Measurements from ENCODE around the gene AP1M2.

The AP1M2 gene

DNA sequence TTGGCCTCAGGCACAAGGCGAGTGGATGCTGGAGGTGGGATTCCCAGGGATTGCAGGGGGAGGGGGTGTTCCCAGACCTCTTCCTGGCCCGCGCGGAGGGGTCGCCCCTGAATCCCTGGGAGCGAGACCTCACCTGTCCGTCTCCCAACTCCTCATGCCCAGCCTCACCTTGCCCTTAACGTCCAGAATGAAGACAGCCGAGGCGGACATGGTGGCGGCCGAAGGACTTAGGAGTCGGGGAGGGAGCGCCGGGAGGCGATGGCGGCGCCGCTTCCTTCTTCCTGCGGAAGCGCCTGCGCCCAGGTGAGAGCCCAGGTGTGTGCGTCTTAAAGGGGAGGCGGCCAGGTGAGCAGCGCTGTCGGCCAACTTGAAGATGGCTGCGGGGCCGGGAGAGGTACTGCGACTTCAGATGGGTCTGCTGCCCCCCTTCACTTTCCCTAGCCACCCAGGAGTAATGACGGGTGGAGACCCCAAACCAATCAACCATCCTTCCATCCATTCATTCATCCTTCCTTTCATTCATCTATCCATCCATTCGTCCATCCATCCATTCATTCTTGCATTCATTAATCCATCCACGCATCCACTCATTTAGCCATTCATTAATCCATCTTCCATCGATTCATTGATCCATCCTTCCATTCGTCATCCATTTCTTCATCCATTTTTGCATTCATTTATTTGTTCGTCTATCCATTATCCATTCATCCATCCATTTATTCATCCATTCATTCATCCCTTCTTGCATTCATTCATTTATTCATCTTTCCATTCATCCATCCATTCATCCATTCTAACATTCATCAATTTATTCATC lies at the start of gene AP1M2:
Gene AP1M2 (minus strand): TSS at position 291 of the 817 bp plus-strand sequence. CDS start 81 bp downstream, at position 210.
- DNase-seq, result no peak

DNA sequence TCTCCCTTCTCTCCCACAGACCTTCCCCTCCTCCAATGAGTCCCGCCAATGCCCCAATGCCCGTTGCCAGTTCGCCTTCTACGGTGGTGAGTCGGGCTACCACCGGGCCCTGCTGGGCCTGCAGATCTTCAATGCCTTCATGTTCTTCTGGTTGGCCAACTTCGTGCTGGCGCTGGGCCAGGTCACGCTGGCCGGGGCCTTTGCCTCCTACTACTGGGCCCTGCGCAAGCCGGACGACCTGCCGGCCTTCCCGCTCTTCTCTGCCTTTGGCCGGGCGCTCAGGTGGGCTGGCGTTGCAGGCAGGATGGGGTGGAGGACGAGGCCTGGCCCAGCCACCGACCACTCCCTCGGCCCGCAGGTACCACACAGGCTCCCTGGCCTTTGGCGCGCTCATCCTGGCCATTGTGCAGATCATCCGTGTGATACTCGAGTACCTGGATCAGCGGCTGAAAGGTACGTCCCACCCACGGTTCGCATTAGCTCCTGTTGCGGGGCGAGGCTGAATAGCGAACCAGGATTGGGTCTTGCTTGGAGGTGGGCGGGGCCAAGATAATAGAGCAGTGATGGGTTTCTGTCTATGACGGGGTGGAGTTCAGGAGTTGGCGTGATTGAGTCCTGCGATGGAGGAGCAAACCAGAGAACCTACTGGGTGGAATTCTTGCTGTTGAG lies 49.3 kb upstream of the AP1M2 start:
- DNase-seq, result no peak

DNA sequence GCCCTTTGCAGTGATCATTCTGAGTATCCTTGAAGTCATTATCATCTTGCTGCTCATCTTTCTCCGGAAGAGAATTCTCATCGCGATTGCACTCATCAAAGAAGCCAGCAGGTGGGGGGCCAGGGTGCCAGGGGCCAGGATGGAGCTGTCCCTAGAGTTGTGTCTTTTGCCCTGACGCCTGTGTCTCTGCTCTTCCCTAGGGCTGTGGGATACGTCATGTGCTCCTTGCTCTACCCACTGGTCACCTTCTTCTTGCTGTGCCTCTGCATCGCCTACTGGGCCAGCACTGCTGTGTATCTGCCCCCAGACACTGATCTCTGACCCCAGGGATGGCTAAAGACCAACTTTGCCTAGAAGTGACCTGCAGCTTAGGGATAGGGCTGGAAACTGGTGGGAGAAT lies 47.9 kb upstream of the AP1M2 start:
- no peak for DNase-seq

DNA sequence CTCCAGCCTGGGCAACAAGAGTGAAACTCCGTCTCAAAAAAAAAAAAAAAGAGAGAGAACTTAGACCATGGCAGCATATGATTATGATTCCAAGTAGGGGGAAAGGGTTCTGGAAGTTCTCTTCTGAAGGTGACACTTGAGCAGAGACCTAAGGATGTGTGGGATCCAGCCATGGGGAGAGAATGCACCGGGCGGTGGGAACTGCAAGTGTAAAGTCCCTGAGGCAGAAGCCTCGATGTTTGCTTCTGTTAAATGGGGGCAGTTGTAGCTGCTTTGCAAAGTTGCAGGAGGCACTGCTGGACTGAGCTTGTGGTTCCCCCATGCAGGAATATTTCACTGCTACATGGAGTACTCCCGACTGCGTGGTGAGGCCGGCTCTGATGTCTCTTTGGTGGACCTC lies 47.3 kb upstream of the AP1M2 start:
- DNase-seq, result no peak

DNA sequence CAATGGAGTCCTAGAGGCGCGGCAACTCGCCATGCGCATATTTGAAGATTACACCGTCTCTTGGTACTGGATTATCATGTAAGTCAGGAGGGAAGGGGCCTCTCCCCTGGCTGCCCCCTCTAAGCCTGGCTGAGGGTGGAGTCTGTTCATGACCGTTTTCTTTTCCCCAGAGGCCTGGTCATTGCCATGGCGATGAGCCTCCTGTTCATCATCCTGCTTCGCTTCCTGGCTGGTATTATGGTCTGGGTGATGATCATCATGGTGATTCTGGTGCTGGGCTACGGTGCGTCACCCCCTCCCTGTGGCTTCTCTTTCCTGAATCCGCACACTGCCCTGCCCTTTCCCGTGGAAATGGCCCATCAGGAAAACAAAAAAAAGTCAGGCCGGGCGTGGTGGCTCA lies 44.8 kb upstream of the AP1M2 start:
- DNase-seq, result no peak

DNA sequence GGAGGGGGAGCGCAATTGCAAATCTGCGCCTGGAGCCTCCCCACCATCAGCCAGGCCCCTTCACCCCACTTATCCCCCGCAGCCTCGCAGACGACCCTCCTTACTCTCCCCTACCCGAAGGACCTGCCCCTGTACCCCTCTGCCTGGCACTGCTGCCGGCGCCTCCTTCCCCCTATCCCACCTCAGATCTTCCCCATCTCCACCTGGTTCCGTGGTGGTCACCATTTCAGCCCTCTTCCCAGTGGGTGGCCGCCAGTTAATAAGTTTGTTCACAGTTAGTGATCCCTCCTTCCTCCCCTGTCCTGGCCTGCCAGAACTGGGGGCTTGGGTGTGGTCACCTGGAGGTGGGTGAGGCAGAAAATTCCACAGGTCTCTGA lies 38.6 kb upstream of the AP1M2 start:
- DNase-seq, result no peak

DNA sequence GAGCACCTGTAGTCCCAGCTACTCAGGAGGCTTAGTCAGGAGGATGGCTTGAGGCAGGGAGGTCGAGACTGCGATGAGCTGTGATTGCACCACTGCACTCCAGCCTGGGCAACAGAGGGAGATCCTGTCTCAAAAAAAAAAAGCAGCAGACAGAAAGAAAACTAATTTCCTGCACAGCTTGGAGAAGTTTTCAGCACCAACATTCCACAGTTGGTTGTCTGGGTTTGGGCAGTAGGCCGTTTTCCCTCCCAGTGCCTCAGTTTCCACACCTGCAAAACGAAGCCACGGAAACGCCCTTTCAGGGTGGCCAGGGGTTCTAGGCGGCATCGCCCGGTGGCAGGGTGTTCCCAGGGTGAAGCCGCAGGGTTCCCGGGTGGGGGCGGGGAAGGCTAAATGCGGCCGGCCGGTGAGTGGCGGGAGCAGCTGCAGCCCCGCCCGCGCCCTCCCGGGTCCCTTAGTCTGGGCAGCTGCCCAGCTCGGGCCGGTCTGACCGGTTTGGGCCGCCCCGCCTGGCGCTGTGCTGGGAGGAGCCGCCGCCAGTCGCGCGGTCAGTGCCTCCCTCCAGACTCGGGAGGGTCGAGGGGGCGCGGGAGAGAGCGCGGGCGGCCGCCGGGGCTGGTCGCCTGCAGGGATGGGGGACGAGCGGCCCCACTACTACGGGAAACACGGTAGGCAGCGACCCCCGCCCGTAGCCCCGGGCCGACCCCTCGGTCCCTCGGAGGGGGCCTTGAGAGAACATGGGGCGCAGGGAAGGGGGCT lies 38.1 kb upstream of the AP1M2 start, which contains the start of gene SLC44A2:
Gene SLC44A2 (plus strand): TSS at position 551 of the 759 bp plus-strand sequence. CDS start 81 bp downstream, at position 632.
- no peak for DNase-seq

DNA sequence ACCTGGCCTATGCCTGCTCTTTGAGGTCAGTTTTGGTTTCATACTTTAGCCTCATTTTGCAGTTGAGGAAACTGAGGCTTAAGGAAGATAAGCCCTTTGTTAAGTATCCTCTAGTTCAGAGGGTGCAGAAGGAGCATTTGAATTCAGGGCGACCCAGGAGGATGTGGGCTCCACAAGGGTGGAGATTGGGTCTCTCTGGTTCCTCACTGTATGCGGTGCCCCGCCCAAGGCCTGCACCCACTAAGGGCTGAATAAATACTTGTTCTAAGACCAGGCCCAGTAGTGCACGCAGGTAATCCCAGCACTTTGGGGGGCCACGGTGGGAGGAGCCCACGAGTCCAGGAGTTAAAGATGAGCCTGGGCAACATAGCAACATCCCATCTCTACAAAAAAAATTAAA lies 37.5 kb upstream of the AP1M2 start:
- DNase-seq, result no peak

DNA sequence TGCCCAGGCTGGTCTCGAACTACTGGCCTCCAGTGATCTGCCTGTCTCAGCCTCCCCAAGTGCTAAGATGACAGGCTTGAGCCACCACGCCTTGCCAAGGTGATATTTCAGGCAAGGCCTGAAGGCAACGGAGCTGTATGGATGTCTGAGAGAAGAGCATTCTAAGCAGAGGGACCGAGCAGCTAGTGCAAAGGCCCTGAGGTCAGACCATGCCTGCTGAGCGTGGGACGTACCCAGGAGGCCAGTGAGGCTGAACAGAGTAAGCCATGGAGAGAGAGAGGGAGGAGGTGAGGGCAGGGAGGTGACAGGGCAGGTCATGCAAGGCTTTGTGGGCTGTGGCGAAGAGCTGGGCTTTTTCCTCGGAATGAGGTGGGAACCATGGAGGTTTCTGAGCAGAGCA lies 34.9 kb upstream of the AP1M2 start:
- DNase-seq, result no peak

DNA sequence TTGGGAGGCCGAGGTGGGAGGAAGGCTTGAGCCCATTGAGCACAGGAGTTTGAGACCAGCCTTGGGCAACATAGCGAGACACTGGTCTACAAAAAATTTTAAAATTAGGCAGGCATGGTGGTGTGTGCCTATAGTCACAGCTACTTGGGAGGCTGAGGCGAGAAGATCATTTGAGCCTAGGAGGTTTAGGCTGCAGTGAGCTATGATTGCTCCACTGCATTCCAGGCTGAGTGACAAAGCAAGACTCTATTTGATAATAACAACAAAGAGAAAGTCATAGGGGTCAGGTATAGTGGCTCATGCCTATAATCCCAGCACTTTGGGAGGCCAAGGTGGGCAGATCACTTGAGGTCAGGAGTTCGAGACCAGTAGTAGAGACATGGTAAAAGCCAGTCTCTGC lies 33.7 kb upstream of the AP1M2 start:
- DNase-seq, result no peak

DNA sequence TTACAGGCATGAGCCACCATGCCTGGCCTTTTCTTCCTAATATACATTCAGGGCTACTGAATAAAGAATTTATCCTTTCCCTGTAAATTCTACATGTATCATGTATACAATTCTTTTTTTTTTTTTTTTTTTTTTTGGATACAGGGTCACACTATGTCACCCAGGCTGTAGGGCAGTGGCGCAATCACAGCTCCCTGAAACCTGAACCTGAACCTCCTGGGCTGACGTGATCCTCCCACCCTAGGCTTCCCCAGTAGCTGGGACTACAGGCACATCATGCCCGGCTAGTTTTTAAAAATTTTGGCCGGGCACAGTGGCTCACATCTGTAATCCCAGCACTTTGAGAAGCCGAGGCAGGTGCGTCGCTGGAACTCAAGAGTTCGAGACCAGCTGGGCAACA lies 31.7 kb upstream of the AP1M2 start:
- DNase-seq, result no peak

DNA sequence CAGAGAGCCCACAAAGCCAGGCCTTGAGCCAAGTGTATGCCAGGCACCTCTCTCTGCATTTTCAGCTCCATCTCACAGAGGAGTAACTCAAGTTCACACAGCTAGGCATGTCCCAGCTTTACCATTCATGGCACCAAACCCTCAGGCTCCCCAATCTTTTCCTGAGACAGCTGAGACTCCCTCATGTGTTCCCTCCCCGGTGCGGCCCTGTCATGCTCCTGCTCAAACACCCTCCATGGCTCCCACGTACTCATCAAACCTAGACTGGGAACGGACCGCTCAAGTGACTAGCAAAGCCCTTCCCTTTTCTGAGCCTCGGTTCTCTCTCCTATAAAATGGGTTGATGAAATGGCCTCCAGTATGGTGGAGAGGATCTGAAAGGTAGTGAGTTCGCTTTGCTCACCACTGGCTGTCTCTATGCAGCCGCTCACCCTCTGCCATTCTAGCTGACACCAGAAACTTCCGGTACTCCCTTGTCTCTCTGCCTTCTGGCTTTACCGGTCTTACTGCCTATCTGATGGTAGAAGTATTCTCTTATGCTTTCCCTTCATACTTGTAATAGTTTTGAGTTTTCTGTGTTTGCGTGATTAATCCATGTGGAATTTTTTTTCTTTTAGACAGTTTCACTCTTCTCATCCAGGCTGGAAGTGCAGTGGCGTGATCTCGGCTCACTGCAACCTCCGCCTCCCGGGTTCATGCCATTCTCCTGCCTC lies 30.5 kb upstream of the AP1M2 start:
- no peak for DNase-seq

DNA sequence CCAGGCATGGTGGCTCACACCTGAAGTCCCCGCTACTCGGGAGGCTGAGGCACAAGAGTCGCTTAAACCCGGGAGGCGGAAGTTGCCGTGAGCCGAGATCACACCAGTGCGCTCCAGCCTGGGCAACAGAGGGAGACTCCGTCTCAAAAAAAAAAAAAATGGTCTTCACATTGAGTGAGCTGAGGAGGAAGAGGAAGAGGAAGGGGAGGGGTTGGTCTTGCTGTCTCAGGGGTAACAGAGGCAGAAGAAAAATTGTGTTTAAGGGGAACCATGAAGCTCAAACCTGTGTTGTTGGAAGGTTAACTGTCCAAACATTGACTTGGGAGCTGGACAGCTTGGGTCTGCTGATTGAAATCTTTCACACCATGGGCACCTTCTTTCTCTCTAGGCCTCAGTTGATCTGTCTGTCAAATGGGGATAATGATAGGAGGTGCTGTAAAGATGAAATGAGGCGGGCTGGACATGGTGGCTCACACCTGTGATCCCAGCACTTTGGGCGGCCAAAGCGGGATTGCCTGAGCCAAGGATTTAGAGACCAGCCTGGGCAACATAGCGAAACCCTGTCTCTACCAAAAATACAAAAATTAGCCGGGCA lies 28.4 kb upstream of the AP1M2 start:
- no peak for DNase-seq

DNA sequence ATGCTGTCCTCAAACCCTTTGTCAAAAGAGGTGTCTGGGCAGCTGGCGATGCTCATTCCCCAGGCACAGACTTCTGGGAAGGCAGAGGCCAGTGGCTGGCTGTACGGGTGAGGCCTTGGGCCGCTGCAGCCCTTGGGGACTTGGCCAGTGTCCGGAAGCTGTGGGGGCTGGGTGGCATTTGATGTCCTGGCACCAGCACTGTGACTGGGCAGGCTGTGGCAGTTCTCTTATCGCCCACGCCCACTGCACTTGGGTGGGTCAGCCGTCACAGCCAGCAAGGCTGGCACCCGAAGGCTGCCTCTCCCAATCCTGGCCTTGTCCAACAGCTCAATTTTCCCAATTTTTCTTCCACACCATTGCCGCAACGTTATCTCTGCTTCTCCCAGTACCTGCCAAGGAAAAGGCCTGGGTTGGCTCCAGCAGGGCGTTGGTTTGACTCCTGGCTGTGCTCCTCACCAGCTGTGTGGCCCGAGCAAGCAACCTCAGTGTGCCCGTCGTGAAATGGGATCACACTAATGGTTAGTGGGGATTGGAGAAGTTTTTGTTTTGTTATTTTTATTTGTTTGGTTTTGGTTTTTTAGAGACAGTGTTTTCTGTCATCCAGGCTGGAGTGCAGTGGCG lies 25.5 kb upstream of the AP1M2 start:
- DNase-seq, result no peak

DNA sequence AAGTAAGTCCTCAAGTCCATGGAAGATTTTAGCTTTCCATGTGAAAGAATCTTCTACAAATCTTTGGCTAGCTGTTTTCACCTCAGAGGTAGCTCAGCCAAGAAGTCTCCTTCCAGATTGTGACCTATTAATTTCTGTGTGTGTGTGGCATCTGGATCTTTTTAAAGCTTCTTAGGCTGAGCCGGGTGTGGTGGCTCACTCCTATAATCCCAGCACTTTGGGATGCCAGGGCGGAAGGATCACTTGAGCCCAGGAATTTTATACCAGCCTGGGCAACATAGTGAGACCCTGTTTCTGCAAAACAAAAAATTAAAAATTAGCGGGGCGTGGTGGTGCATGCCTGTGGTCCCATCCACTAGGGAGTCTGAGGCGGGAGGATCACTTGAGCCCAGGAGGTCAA lies 24.8 kb upstream of the AP1M2 start:
- DNase-seq, result no peak

DNA sequence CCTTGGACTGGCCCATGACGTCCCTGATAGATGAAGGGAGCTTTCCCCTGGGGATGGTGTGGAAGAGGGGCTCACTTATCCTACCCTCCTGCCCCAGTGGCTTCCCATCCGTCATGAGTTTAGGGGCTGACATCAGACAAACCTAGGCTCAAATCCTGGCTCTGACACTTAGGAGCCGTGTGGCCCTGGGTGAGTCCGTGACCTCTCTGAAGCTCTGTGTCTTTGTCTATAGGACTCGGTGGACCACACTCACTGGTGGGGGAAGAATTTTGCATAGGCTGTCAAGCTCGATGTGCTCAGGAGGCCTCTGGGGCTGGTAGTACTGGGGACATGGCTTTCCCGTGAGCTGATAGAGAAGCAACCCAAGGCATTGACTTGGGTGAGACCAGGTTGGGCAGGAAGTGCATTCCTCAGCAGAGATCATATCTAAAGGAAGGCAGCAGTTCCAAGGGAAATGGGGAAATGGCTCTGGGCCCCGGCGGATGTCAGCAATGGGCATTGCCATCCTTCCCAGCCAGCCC lies 17.4 kb upstream of the AP1M2 start:
- DNase-seq, result no peak

DNA sequence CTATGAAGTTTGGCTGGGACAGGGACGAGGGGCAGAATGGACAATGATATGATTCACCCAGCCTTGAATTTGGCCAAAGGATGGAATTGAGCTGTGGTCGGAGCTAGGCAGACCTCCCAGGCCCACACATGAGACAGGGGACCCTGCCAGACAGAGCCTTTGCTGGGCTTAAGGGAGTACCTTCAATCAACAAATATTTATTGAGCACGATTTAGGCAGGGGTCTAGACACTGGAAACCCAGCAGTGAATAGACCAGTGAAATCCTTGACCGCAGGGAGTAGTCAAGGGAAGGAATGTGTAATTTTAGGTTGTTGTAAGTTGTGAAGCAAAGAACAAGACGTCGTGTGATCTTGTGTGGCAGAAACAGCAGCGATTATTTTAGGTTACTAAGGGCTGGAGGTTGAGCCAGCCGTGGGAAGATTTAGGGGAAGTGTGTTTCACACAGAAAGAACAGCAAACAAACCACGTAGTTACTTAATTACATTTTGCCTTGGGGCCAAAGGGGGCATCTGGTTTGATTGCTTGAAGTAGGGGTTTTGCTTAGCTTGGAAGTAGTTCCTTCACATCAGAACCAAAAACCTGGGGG lies 16.9 kb upstream of the AP1M2 start:
- DNase-seq, result no peak

DNA sequence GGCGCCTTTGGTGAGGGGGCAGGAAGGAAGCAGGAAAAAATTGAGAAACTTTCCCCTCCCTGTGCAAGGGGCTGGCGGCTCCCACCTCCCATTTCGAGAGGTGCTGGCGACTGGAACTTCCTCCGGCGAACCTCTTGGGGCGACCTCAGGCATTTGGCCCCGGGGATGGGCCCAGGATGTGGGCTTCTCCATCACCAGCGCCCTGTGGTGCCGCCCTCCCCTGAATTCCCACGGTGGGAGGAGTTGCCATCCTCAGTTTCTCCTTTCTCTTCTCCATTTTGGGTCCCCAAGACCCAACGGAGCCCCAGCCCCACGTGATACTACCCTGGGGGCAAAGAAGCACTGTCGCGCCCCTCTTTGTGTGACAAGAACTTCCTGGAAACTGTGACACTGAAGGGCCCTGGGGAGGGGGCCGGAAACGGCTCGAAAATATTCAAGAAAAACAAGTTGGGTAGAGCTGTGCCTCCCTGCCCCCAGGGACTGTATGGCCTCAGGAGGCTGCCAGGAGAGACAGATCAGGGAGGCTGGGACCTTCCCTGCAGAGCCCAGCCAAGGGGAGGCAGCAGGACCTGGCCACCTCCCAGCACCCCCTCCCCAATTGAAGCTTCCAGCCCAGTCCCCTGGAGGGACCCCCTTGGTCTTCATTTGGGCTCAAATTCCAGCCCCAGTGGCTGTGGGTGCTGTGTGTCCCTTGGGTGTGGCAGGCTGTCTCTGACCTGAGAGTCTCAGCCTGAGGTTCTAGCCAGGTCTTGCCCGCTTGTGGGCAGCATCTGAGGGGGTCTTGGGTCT lies 16.2 kb upstream of the AP1M2 start:
- no peak for DNase-seq

DNA sequence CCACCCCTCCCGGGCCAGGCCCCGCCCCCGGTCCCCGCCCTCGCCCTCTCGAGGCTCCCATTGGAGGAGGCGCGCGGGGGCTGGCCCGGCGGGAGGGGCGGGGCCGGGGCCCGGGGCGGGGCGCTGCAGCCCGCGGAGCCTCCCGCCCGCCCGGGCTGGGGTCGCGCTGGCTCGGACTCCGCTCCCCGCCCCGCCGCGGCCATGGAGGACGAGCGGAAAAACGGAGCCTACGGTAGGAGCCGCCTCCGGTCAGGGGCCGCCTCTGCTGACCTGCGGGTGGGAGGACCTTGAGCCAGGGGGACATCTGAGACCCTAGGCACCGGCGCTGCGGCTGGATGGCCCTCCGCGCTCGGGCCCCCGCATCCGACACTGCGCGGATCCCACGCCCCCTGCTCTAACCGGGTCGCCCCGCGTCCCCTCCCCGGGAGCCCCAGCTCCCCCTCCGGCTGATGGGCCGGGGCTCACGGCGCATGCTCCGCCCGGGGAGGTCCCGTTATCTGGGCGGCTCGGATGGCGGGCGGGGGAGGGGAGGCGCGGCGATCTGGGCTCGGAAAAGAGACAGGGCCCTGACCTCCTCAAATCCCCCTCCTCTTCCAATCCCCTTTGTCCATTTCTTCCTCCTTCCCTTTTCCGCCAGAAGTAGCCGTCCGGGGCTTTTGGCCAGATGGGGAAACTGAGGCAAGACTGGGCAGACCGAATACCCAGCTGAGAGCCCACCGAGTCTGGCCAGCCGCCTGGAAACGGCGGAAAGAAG lies 15.4 kb upstream of the AP1M2 start:
- peak; percentile 50 for DNase-seq

DNA sequence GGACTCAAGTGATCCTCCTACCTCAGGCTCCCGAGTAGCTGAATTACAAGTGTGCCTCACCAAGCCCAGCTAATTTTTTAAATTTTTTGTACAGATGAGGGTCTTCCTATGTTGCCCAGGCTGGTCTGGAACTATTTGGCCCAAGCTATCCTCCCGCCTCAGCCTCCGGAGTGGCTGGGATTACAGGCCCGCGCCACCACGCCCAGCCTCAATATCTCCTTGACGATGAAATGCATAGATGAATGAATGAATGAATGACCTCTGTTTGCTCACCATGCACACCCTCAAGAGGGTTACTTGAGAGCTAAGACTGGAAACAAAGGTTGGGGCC lies 14.9 kb upstream of the AP1M2 start:
- DNase-seq, result no peak
